ENCODE data around the gene SMCO2.

The SMCO2 gene

GRCh38 chr12:27521981-27522380 is 75.4 kb downstream of the SMCO2 start:
- POLR2A ChIA-PET: no interaction called here
- DNase-seq (ENCODE audit: low read depth, low spot score): no peak
- CTCF ChIA-PET: interaction anchor here (0.8 to 2.2 kb wide), 3 partner anchors 17 to 138 kb away, joined by 3 to 6 read pairs (median 3); no protein-coding TSS in a partner anchor
- H3K4me3 ChIP-seq (ENCODE audit: low read depth, low read length): no peak overlapping the region
- TF ChIP-seq, protein P1, sequence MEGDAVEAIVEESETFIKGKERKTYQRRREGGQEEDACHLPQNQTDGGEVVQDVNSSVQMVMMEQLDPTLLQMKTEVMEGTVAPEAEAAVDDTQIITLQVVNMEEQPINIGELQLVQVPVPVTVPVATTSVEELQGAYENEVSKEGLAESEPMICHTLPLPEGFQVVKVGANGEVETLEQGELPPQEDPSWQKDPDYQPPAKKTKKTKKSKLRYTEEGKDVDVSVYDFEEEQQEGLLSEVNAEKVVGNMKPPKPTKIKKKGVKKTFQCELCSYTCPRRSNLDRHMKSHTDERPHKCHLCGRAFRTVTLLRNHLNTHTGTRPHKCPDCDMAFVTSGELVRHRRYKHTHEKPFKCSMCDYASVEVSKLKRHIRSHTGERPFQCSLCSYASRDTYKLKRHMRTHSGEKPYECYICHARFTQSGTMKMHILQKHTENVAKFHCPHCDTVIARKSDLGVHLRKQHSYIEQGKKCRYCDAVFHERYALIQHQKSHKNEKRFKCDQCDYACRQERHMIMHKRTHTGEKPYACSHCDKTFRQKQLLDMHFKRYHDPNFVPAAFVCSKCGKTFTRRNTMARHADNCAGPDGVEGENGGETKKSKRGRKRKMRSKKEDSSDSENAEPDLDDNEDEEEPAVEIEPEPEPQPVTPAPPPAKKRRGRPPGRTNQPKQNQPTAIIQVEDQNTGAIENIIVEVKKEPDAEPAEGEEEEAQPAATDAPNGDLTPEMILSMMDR (IDR thresholded peaks at IDR 0.05; ENCODE audit: insufficient read depth, low read length, missing control alignments): no peak

GRCh38 chr12:27523305-27523641 is 76.7 kb downstream of the SMCO2 start:
- peak overlapping the region; percentile 63 for H3K4me3 ChIP-seq (ENCODE audit: low read depth, low read length)
- ChIA-PET CTCF (interaction anchor here (0.6 to 2.7 kb wide), 9 partner anchors 9 to 139 kb away, joined by 3 to 16 read pairs (median 4); no protein-coding TSS in a partner anchor), POLR2A (interaction anchor here (1.4 to 2.3 kb wide), 4 partner anchors 18 to 89 kb away, joined by 4 to 10 read pairs (median 7); no protein-coding TSS in a partner anchor)
- DNase-seq (ENCODE audit: low read depth, low spot score): no peak
- TF ChIP-seq, protein P1 (IDR thresholded peaks at IDR 0.05; ENCODE audit: insufficient read depth, low read length, missing control alignments): no peak

GRCh38 chr12:27523642-27524493 is 77.3 kb downstream of the SMCO2 start, which contains the start of gene PPFIBP1:
Gene PPFIBP1 (plus strand): TSS chr12:27524206. CDS start chr12:27633397, 109,191 bp downstream.
- TF ChIP-seq, protein P1 (IDR thresholded peaks at IDR 0.05; ENCODE audit: insufficient read depth, low read length, missing control alignments): peak; percentile 48
- CTCF ChIA-PET: interaction anchor here (0.8 to 2.7 kb wide), 12 partner anchors 10 to 139 kb away, joined by 3 to 16 read pairs (median 4); no protein-coding TSS in a partner anchor
- peak within 1 kb of the TSS; percentile 78 for H3K4me3 ChIP-seq (ENCODE audit: low read depth, low read length)
- peak; percentile 81 for DNase-seq (ENCODE audit: low read depth, low spot score)
- POLR2A ChIA-PET: interaction anchor here (0.9 to 2.3 kb wide), 7 partner anchors 16 to 90 kb away, joined by 3 to 10 read pairs (median 6); no protein-coding TSS in a partner anchor

- no peak for DNase-seq (ENCODE audit: low read depth, low spot score)
- TF ChIP-seq, protein P1 (IDR thresholded peaks at IDR 0.05; ENCODE audit: insufficient read depth, low read length, missing control alignments): no peak
- ChIA-PET POLR2A (interaction anchor here (0.9 to 2.3 kb wide), 7 partner anchors 15 to 90 kb away, joined by 3 to 10 read pairs (median 6); no protein-coding TSS in a partner anchor), CTCF (interaction anchor here (0.8 to 2.7 kb wide), 11 partner anchors 11 to 111 kb away, joined by 3 to 16 read pairs (median 4); no protein-coding TSS in a partner anchor)
- H3K4me3 ChIP-seq (ENCODE audit: low read depth, low read length): peak overlapping the region; percentile 78
Measured at GRCh38 chr12:27524494-27524835, 77.9 kb downstream of the SMCO2 start.

- peak overlapping the region; percentile 78 for H3K4me3 ChIP-seq (ENCODE audit: low read depth, low read length)
- CTCF ChIA-PET: interaction anchor here (0.8 to 2.7 kb wide), 8 partner anchors 10 to 110 kb away, joined by 3 to 16 read pairs (median 4); no protein-coding TSS in a partner anchor
Measured at GRCh38 chr12:27524839-27525753, 78.6 kb downstream of the SMCO2 start.

More at GRCh38 chr12:27524839-27525753, 78.6 kb downstream of the SMCO2 start:
- DNase-seq (ENCODE audit: low read depth, low spot score): no peak
- TF ChIP-seq, protein P1 (IDR thresholded peaks at IDR 0.05; ENCODE audit: insufficient read depth, low read length, missing control alignments): no peak
- POLR2A ChIA-PET: interaction anchor here (0.9 to 2.3 kb wide), 5 partner anchors 14 to 91 kb away, joined by 4 to 10 read pairs (median 7); no protein-coding TSS in a partner anchor
